Adrenal gland (tissue), 12 donors: ENCODE results near the gene GPM6B. TPM values are rescaled to one million over a fixed set of nuclear protein-coding genes. Genes with fewer than 3 reads are reported as not detected.

ENCODE experiments used
- DNase-seq, 7 donors: peaks; one replicate each; pipeline ENCODE4 v3.0.0-alpha.2; 2019 to 2020
- H3K27ac ChIP-seq, 5 donors: fragments of 200-600 bp; sonication (generic) in 4 of 5; 1 replicate in 3 of 5; 2 replicates in 2 of 5; pipeline versions ENCODE4 v1.5.1 to v1.8.0; 2016 to 2020; ENCODE audit warnings: mild to moderate bottlenecking in 1 of 5
- H3K27me3 ChIP-seq: fragments of 200-600 bp; 2 replicates; pipeline ENCODE4 v1.8.0; 2021
- H3K36me3 ChIP-seq, 2 donors: fragments of 200-600 bp; replicated peaks in 1 of 2; 1 replicate in 1 of 2; 2 replicates in 1 of 2; pipeline versions ENCODE4 v1.5.1 to v1.8.0; 2018 to 2022
- H3K4me1 ChIP-seq, 2 donors: fragments of 200-600 bp; replicated peaks in 1 of 2; 1 replicate in 1 of 2; 2 replicates in 1 of 2; pipeline versions ENCODE4 v1.5.1 to v1.8.0; 2018 to 2021
- H3K4me3 ChIP-seq, 4 donors: fragments of 200-600 bp; sonication (generic) in 3 of 4; one replicate each; pipeline ENCODE4 v1.5.1; 2016 to 2018
- H3K9me3 ChIP-seq, 3 donors: fragments of 200-600 bp; sonication (generic) in 1 of 3; replicated peaks in 1 of 3; 1 replicate in 2 of 3; 2 replicates in 1 of 3; pipeline versions ENCODE4 v1.5.1 to v1.8.0; 2016 to 2021
- POLR2A ChIP-seq, 2 donors: fragments of 450-650 bp; IDR thresholded peaks; one replicate each; pipeline ENCODE4 v1.6.1; 2017; ENCODE audit warnings: antibody characterized with exemption in 2 of 2, mild to moderate bottlenecking in 2 of 2, moderate library complexity in 1 of 2
- WGBS, 4 donors: extraction: QIAGEN DNeasy Blood & Tissue Kit in 2 of 4; methylation state at CpG; one replicate each; pipeline versions ENCODE4 v1.1.5 to v1.1.7; 2013 to 2017; 5-methylcytosine and 5-hydroxymethylcytosine counted together
- intact Hi-C, 2 donors: fragments of 100-400 bp; cut with DNase I; formaldehyde crosslinking; loops; one replicate each; pipeline versions ENCODE4 v1.14.1 to v1.15.0; 2022 to 2023
- polyA plus RNA-seq, 3 donors: library from polyadenylated mRNA; stranded (reverse); fragments of 200-250 nt in 2 of 3; fragments of 350-450 nt in 1 of 3; fragmentation: Illumina TruSeq in 1 of 3; extraction: RNeasy Lipid Tissue Mini Kit (QIAGEN cat#74804) in 1 of 3; gene quantifications; one replicate each; pipeline ENCODE4 v1.2.3, GENCODE V29; 2013 to 2014
- total RNA-seq, 9 donors: library from RNA; depleted of rRNA in 4 of 9; stranded (reverse); fragments of >200 nt in 4 of 9; fragments of 120-200 nt in 1 of 9; fragmentation: NEBNext Ultra II Directional in 1 of 9; extraction: Animal tissue kit (Norgen Biotek cat#: 25700) in 1 of 9; gene quantifications; one replicate each; pipeline versions ENCODE4 v1.1.0 to v1.2.4, GENCODE V29; 2013 to 2023
- TF ChIP-seq, protein P1 (sequence below), 6 experiments: fragments of 450-650 bp in 4 of 6; fragments of 200-600 bp in 2 of 6; sonication (generic) in 1 of 6; IDR thresholded peaks; 1 replicate in 5 of 6; 2 replicates in 1 of 6; pipeline versions ENCODE4 v1.5.1 to v1.8.0; 2016 to 2021; ENCODE audit warnings: antibody characterized with exemption in 6 of 6, mild to moderate bottlenecking in 2 of 6, moderate library complexity in 1 of 6
- donor health status: healthy with polysubstance abuse.
- donor health status: Bipolar disorder and iron deficiency.
- donor health status: DM: yes; HTN: yes; CAD: no.
- donor health status: DM: no; HTN: no; CAD: no.
- donor health status: DM: no; HTN: no; CAD: no.
- donor health status: DM: yes; HTN: yes; CAD: no.

GPM6B gene
- total and polyA plus RNA-seq, 12 donors, result 1.0 to 7.5 (median 4.2) TPM

DNA sequence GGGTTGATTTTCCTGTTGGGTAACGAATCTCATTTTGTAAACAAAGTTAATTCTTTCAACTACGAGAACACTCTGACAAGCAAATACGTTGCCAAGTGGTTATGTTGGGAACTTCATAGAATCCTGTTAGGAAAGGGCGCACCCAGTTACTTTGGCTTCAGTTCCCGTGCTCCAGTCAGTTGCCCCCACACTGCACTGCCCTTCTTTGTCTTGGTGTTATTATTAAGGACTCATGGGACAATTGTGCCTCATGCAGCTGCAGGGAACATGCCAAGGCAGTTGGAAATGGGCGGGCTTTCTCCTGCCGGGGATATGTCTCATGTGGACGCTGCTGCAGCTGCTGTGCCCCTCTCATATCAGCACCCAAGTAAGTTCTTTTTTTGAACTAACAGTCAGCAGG lies 53.4 kb downstream of the GPM6B start:
- TF ChIP-seq POLR2A (IDR thresholded peaks at IDR 0.05), result no peak
- TF ChIP-seq, protein P1, sequence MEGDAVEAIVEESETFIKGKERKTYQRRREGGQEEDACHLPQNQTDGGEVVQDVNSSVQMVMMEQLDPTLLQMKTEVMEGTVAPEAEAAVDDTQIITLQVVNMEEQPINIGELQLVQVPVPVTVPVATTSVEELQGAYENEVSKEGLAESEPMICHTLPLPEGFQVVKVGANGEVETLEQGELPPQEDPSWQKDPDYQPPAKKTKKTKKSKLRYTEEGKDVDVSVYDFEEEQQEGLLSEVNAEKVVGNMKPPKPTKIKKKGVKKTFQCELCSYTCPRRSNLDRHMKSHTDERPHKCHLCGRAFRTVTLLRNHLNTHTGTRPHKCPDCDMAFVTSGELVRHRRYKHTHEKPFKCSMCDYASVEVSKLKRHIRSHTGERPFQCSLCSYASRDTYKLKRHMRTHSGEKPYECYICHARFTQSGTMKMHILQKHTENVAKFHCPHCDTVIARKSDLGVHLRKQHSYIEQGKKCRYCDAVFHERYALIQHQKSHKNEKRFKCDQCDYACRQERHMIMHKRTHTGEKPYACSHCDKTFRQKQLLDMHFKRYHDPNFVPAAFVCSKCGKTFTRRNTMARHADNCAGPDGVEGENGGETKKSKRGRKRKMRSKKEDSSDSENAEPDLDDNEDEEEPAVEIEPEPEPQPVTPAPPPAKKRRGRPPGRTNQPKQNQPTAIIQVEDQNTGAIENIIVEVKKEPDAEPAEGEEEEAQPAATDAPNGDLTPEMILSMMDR (IDR thresholded peaks at IDR 0.05), result no peak
- intact Hi-C loops, result loop anchor here in 1 of 2 donors (10.0 kb wide), 1 partner anchor 249 kb away; no protein-coding TSS in a partner anchor
- no peaks in the 10 kb centered on the region for H3K27me3 ChIP-seq
- WGBS, 4 donors, result 67 to 86% (median 77%) methylated on average over 6 to 8 of the region's 8 CpGs
- peaks cover 0 to 24% of the 10 kb centered on the region in 2 donors for H3K36me3 ChIP-seq
- no peaks in the 10 kb centered on the region for H3K4me1 ChIP-seq
- H3K4me3 ChIP-seq, result no peak overlapping the region
- peak in 1 of 7 donors; percentile 2 for DNase-seq
- no peaks in the 10 kb centered on the region for H3K9me3 ChIP-seq
- no peak overlapping the region for H3K27ac ChIP-seq

DNA sequence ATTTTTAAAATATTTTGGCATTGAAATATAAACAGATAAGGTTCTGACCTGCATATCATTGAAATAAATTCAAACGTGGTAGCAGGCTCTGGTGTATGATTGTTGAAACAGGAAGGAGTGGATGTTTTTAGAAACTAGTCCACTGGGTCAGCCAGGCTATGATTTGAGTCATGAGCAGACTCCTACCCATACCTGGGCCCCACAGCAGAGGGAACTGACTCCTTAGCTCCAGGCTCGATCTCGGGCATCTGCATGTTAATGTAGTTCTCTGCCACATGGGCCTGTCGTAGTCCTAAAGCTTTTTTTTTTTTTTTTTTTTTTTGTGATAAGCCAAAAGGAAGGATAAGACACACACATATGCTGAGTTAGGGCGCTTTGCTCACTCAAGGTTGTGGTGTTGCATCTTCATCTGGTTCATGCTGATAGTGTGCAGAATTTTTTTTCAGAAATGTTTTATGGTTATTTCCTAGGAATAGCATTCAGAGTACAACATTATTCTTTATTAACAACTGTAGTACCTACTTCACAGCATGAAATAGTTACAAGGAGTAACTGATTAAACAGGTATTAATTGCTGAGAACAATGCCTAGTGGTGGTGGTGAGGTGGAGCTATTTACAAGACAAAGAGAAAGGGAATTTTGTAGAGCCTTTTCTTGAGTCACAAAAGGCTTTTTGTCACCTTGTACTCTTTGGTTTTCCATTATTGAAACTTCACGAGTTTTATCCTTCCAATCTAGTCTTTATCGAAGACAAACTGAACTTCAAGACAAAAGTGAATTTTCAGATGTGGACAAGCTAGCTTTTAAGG lies 55.1 kb downstream of the GPM6B start:
- TF ChIP-seq, protein P1 (IDR thresholded peaks at IDR 0.05), result no peak
- TF ChIP-seq POLR2A (IDR thresholded peaks at IDR 0.05), result no peak
- 65 to 71% (median 67%) methylated on average over 7 of the region's 7 CpGs for WGBS, 4 donors
- Histone ChIP-seq H3K27me3 (no peaks in the 10 kb centered on the region), H3K27ac (no peak overlapping the region), H3K4me1 (no peaks in the 10 kb centered on the region), H3K36me3 (peaks cover 0 to 35% of the 10 kb centered on the region in 2 donors), H3K9me3 (no peaks in the 10 kb centered on the region), H3K4me3 (no peak overlapping the region)
- intact Hi-C loops, result loop anchor here in 1 of 2 donors (10.0 kb wide), 1 partner anchor 247 kb away; no protein-coding TSS in a partner anchor
- DNase-seq, result no peak

DNA sequence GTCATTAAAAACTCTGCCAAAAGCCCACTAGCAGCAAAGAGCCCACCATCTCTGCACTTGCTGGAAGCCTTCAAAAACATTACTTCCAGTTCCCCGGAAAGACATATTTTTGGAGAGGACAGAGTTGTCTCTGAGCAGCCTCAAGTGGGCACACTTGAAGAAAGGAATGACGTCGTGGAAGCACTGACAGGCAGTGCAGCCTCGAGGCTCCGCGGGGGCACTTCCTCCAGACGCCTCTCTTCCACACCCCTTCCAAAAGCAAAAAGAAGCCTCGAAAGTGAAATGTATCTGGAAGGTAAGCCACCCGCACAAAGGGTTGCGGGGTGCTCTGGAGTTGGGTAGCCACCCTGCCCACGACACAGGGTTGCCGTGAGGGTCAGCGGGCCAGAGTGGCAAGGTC lies 56.5 kb downstream of the GPM6B start:
- 78 to 82% (median 80%) methylated on average over 10 to 13 of the region's 13 CpGs for WGBS, 4 donors
- no peak overlapping the region for H3K4me3 ChIP-seq
- H3K27ac ChIP-seq, result no peak overlapping the region
- intact Hi-C loops, result loop anchor here in 1 of 2 donors (10.0 kb wide), 1 partner anchor 246 kb away; no protein-coding TSS in a partner anchor
- H3K9me3 ChIP-seq, result no peaks in the 10 kb centered on the region
- peak in 1 of 7 donors; percentile 8 for DNase-seq
- H3K4me1 ChIP-seq, result no peaks in the 10 kb centered on the region
- H3K27me3 ChIP-seq, result no peaks in the 10 kb centered on the region
- no peak for TF ChIP-seq POLR2A (IDR thresholded peaks at IDR 0.05)
- TF ChIP-seq, protein P1 (IDR thresholded peaks at IDR 0.05), result no peak
- peaks cover 0 to 35% of the 10 kb centered on the region in 2 donors for H3K36me3 ChIP-seq

DNA sequence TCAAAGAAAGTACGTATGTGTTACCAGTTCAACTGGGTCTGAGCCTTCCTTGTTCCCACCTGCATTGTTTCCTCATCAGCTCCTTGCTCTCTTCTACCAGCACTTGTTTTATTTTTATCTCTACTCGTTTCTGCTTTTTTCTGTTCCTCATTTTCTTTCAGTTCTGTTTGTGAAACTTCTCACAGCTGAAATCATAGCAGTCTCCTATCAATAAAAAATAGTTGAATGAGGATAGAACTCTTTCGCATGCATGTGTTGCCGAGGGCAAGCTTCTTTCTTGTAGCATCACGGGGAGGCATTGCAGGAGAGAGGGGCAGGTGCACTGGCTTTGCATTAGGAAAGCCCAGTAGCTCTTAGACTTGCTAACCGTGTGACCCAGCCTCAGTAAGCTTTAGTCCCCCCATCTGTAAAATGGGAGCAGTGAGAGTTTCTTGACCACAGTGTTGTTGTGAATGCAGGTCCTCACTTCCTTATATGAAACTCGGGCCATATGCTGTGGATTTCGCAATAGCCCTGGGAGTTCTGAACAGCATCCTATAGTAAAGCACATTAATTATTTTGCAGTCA lies 57.7 kb downstream of the GPM6B start:
- WGBS, 4 donors, result 73 to 83% (median 78%) methylated on average over 7 to 8 of the region's 8 CpGs
- Histone ChIP-seq H3K4me1 (no peaks in the 10 kb centered on the region), H3K36me3 (peaks cover 0 to 35% of the 10 kb centered on the region in 2 donors), H3K9me3 (no peaks in the 10 kb centered on the region), H3K4me3 (no peak overlapping the region), H3K27me3 (no peaks in the 10 kb centered on the region), H3K27ac (no peak overlapping the region)
- TF ChIP-seq, protein P1 (IDR thresholded peaks at IDR 0.05), result no peak
- DNase-seq, result no peak
- intact Hi-C loops, result loop anchor here in 1 of 2 donors (10.0 kb wide), 1 partner anchor 276 kb away; no protein-coding TSS in a partner anchor
